Islet precursor cell (in vitro differentiated cells): ENCODE measurements around the gene PSMB2.
A peak's percentile ranks its signal among the peaks of the same experiment; 100 is the strongest.

Experiments used
- DNase-seq: peaks from one replicate; pipeline ENCODE4 v3.0.0-alpha.2; 2018

PSMB2 gene

DNA sequence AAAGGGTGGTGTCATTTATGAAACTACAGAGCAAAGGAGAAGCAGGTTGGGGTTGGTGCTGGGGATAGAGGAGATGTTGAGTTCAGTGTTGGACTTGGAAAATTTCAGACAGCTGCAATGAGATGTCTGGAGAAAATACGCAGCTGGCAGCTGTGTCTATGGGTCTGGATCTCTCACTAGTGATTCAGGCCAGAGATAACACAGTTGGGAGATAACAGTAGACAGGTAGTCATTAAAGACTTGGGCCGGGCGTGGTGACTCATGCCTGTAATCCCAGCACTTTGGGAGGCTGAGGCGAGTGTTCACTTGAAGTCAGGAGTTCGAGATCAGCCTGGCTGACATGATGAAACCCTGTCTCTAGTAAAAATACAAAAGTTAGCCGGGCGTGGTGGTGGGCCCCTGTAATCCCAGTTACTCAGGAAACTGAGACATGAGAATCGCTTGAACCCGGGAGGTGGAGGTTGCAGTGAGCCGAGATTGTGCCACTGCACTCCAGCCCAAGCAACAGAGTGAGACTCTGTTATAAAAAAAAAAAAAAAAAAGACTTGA is 70.7 kb downstream of the PSMB2 start:
- peak; percentile 87 for DNase-seq

GRCh38 chr1:35569936-35570335 is 71.4 kb downstream of the PSMB2 start:
- DNase-seq = peak; percentile 46

DNA sequence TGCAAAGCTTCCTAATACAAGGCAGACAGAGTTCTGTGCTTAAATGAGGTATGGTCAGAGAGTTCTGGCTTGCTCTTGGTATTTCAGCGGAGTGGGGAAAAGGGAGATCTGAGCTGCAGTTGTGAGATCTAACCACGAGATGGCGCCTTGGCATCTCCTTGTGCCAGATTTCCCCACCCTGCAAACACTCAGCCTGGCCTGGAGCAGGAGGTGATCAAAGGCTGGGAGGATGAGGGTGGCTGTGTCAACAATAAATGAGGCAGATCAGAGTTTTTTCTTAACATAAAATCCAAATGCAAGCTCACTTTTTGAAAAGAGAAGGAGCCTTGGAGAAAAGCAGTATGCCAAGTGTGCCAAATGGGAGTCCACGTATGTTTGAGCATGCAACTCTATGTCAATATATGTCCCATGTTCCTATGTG is 72.3 kb downstream of the PSMB2 start:
- peak; percentile 87 for DNase-seq

- DNase-seq = peak; percentile 58
Observed at GRCh38 chr1:35567947-35568558, 73.3 kb downstream of the PSMB2 start.

- DNase-seq = no peak
Observed at GRCh38 chr1:35565742-35566133, 75.6 kb downstream of the PSMB2 start.

- no peak for DNase-seq
Observed at GRCh38 chr1:35564884-35565741, 76.2 kb downstream of the PSMB2 start.

DNA sequence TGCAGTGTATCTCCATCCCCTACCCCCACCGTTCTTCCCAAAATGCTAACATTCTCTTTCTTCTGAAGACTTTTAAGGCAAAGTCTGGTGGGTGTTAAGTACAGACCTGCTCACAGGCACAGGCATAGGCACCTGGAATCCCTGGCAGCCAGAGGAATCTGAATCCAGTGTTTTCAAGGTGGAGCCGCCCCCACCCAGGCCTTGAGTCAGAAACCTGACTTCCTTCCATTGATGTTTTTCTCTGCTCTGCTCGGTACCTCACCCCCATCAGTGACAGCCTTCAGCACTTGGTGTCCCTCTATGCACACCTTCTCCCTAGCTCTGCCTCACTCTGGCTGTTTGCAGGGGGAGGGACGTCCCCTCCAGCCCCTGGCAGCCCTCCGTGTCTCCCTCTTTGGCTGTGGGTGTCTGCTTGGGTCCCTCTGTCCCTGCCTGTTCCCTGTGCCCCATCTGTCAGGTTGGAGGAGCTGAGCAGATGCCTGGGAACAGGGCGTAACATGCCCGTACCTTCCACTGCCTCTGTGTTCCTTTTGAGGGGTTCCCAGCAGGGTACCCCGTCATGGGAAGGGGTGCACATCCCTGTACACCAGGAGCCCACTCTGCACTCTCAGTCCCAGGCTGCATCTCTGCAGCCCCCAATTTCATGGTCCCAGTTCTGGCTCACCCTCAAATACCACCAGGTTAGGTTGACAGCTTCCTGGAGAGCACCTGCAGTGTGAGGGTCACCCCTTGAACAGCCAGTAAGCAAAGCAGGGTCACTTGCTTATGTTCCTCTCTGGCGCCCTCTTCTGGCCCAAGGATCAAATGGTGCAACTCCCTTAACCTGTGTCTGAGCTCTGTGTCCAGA is 77.1 kb downstream of the PSMB2 start:
- DNase-seq = peak; percentile 93

GRCh38 chr1:35563166-35563565 is 78.2 kb downstream of the PSMB2 start:
- DNase-seq = no peak

DNA sequence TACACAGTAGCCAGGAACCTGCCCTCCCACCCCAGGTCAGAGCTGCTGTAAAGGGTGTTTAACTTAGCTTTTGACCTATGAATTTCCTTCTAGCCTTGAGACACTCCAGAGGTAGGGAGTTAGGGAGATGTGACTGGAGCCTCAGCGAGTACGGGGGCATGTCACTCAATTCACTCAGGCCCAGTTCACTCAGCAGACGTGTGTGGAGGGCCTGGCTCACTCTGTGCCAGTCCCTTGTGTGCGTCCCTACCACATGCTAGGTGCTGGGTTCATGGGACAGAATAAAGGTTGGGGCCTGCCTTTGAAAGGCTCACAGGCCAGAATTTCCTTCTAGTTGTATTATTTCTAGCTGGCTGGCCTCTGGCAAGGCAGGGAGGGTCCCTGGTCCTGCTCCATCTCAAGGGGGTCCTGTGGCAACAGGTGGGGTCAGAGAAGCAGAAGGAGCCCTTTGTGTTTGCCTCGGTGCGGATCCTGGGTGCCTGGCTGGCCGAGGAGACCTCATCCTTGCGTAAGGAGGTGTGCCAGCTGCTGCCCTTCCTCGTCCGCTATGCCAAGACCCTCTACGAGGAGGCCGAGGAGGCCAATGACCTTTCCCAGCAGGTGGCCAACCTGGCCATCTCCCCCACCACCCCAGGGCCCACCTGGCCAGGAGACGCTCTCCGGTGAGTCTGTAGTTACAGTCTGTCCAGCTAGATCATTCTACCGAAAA is 79.2 kb downstream of the PSMB2 start:
- no peak for DNase-seq

- no peak for DNase-seq
Observed at GRCh38 chr1:35561297-35561971, 79.9 kb downstream of the PSMB2 start.

- no peak for DNase-seq
Observed at GRCh38 chr1:35560256-35561225, 80.8 kb downstream of the PSMB2 start.

GRCh38 chr1:35559317-35559944 is 81.9 kb downstream of the PSMB2 start:
- no peak for DNase-seq

GRCh38 chr1:35558374-35559316 is 82.7 kb downstream of the PSMB2 start:
- peak; percentile 65 for DNase-seq

DNA sequence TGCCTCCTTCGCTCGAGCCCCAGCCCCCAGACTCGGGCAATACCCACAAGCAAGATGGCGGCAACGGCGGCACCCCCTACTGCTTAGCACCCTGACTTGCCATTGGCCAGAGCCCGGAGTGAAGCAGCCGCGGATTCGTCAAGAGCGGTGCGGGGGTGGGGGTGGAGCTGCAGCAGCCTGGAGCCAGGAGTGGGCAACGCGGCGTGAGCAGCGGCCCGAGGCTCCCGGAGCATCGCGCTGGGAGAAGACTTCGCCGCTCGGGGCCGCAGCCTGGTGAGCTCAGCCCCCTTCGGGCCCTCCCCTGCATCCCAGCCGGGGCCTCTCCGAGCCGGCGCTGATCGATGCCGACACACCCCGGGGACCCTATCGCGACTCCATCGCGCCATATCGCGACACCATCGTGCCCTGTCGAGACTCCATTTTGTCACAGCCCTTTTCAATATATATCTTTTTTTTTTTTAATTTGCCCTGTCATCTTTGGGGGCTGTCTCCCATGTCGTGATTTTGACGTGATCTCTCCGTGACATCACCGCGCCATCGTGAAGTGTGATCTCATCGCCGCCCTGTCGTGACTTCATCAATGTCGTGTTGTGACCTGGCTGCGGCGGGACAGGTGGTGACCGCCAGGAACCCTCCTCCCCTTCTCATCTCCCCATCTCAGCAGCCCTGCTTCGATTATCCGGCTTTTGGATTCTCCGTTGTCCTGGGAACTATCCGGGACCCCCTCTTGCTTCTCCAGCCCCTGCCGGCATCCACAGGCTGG is 83.5 kb downstream of the PSMB2 start, which contains the start of gene NCDN:
TSS of gene NCDN (plus strand) at position 189 of the 763 bp plus-strand sequence. CDS start at position 581, 392 bp downstream.
- peak; percentile 99 for DNase-seq

DNA sequence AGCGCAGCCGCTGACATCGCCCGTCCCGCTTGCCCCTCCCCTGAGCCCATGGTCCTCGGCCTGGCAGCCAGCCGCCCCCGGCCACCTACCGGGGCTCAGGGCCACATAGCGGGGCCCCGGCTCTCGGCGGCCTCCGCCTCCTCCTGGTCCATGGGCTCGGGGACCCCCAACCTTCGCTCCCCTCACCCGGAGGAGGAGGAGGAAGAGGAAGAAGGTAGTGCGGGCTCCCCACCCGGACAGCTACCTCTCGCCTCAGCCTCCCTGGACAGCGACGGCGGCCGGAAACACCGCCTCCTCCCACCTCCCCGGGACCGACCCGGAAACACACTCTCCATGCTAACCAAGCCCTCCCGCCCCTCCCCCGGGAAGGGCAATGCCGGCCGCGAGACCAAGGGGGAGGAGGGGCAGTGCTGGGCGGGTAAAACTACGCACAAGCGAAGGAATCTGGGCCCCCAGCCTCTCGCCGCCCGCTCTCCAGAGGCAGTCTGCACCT is 84.2 kb downstream of the PSMB2 start, which contains the start of gene KIAA0319L:
TSS of gene KIAA0319L (minus strand) at position 286 of the 493 bp plus-strand sequence. CDS start 2,912 bp downstream, outside the sequence.
- peak; percentile 89 for DNase-seq

DNA sequence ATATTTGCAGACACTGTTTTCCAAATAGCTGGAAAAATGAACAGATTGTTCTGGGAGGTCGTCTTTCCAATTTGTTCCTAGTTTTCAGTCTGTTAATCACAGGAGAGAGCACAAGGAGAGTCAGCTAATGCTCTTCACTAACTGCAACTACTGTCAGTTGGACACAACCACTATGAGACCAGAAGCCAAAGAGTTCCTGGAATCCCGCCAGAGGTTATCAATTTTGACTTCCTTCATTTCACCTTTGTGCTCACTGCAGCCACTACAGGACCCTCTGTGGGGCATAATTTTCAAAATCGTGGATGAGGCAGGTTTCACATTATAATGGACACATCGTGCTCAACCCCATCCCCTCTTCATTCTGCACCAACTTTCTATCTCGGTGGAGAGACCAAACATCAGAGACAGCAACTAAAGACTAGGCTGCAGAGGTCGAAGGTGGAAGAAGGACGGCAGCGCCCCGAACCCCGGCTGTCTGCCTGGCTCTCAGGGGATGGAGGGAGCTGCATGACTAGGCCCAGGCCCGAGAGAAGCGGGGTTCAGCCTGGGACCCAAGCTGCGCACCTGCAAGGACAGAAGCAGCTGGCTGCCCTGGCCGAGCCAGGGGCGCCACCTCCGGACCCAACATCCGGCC is 84.7 kb downstream of the PSMB2 start:
- no peak for DNase-seq
